HepG2 (cell line): ENCODE data around the gene FMN2.

ENCODE experiments used
- CTCF ChIP-seq: sonication (generic); formaldehyde crosslinking; IDR thresholded peaks from 2 replicates; pipeline ENCODE4 v1.5.0; 2020; ENCODE audit warnings: mild to moderate bottlenecking, missing genetic modification reagents, moderate library complexity
- ERF ChIP-seq: IDR thresholded peaks from 2 replicates; pipeline ENCODE4 v1.6.1; 2018; ENCODE audit warnings: missing biosample characterization, missing genetic modification reagents
- ETV6 ChIP-seq: sonication (generic); formaldehyde crosslinking; conservative IDR thresholded peaks from 2 replicates; pipeline ENCODE4 v1.4.0; 2020; ENCODE audit warnings: missing genetic modification reagents
- FOXK1 ChIP-seq: sonication (generic); formaldehyde crosslinking; IDR thresholded peaks from 2 replicates; pipeline ENCODE4 v1.4.0; 2020; ENCODE audit warnings: low read depth, missing genetic modification reagents, borderline replicate concordance
- FOXM1 ChIP-seq: sonication (generic); formaldehyde crosslinking; IDR thresholded peaks from 2 replicates; pipeline ENCODE4 v1.5.0; 2020; ENCODE audit warnings: missing genetic modification reagents
- JUN ChIP-seq: sonication (generic); formaldehyde crosslinking; IDR thresholded peaks from 2 replicates; pipeline ENCODE4 v1.4.0; 2020; ENCODE audit warnings: mild to moderate bottlenecking, missing genetic modification reagents
- NR2F2 ChIP-seq: IDR thresholded peaks from 2 replicates; pipeline ENCODE4 v1.6.1; 2012; ENCODE audit warnings: low read depth, inconsistent platforms, borderline replicate concordance
- TAF1 ChIP-seq: sonication (generic); formaldehyde crosslinking; IDR thresholded peaks from 2 replicates; pipeline ENCODE4 v1.4.0; 2020; ENCODE audit warnings: missing genetic modification reagents
- ZBTB39 ChIP-seq: sonication (generic); formaldehyde crosslinking; IDR thresholded peaks from 2 replicates; pipeline ENCODE4 v1.5.0; 2020; ENCODE audit warnings: missing genetic modification reagents
- ZNF124 ChIP-seq: sonication (generic); formaldehyde crosslinking; IDR thresholded peaks from 2 replicates; pipeline ENCODE4 v1.4.0; 2020; ENCODE audit warnings: missing genetic modification reagents
- ZNF512B ChIP-seq: sonication (generic); formaldehyde crosslinking; IDR thresholded peaks from 2 replicates; pipeline ENCODE4 v1.5.1; 2020; ENCODE audit warnings: missing genetic modification reagents, mild to moderate bottlenecking, borderline replicate concordance
- ZNF710 ChIP-seq: sonication (generic); formaldehyde crosslinking; IDR thresholded peaks from 2 replicates; pipeline ENCODE4 v1.5.0; 2020; ENCODE audit warnings: mild to moderate bottlenecking, missing genetic modification reagents, borderline replicate concordance

- TF ChIP-seq FOXK1, result no peak
- no peak for TF ChIP-seq FOXM1 (CRISPR knock-in tag)
- TF ChIP-seq TAF1 (CRISPR knock-in tag), result no peak
- TF ChIP-seq ZBTB39 (CRISPR knock-in tag), result no peak
- no peak for TF ChIP-seq ZNF512B (CRISPR knock-in tag)
- TF ChIP-seq CTCF, result no peak
- no peak for TF ChIP-seq ZNF710 (CRISPR knock-in tag)
- no peak for TF ChIP-seq JUN (CRISPR knock-in tag)
- no peak for TF ChIP-seq ZNF124 (CRISPR knock-in tag)
- TF ChIP-seq NR2F2, result no peak
- no peak for TF ChIP-seq ERF
- no peak for TF ChIP-seq ETV6 (CRISPR knock-in tag)
Observed at GRCh38 chr1:240164742-240165141, 73.1 kb downstream of the FMN2 start.
